Fibroblast of lung (primary cell): ENCODE data around the gene NACA. TPM values are rescaled to one million over a fixed set of nuclear protein-coding genes. Genes with fewer than 3 reads are reported as not detected.
"Not testable (repeated sequence)": the region's sequence is repeated elsewhere in the genome, so short reads cannot be mapped to it uniquely, and the experiment has no call there.

Experiments used
- DNase-seq, 2 donors: peaks; one replicate each; pipeline versions ENCODE4 v3.0.0 to v3.0.0-alpha.2; 2010; ENCODE audit warnings: low read depth in 2 of 2
- H2AFZ ChIP-seq: 2 replicates; pipeline ENCODE4 v1.5.1; 2012; ENCODE audit warnings: low read length, control low read depth, inconsistent platforms
- H3K27ac ChIP-seq: 2 replicates; pipeline ENCODE4 v1.5.1; 2011; ENCODE audit warnings: low read length, control low read depth; ENCODE audit not compliant: insufficient read depth
- H3K27me3 ChIP-seq: 2 replicates; pipeline ENCODE4 v1.5.1; 2011; ENCODE audit warnings: mild to moderate bottlenecking, low read length; ENCODE audit not compliant: control insufficient read depth, insufficient read depth
- H3K36me3 ChIP-seq: 2 replicates; pipeline ENCODE4 v1.5.1; 2011; ENCODE audit warnings: low read length; ENCODE audit not compliant: control insufficient read depth, insufficient read depth
- H3K4me1 ChIP-seq: 2 replicates; pipeline ENCODE4 v1.5.1; 2011; ENCODE audit warnings: low read length; ENCODE audit not compliant: control insufficient read depth, insufficient read depth; ENCODE audit errors: extremely low read depth
- H3K4me2 ChIP-seq: 2 replicates; pipeline ENCODE4 v1.5.1; 2011; ENCODE audit warnings: low read length, control low read depth; ENCODE audit not compliant: insufficient read depth; ENCODE audit errors: extremely low read depth
- H3K4me3 ChIP-seq, 4 experiments: fragments of 200-600 bp in 1 of 4; sonication (generic) in 1 of 4; replicated peaks in 1 of 4; 2 replicates each; pipeline ENCODE4 v1.5.1; 2011 to 2016; ENCODE audit warnings: low read length in 4 of 4, low read depth in 3 of 4, mild to moderate bottlenecking in 3 of 4, control low read depth in 2 of 4, inconsistent platforms in 1 of 4, mixed read lengths in 1 of 4; ENCODE audit not compliant: insufficient read depth in 1 of 4; ENCODE audit errors: control extremely low read depth in 1 of 4
- H3K79me2 ChIP-seq: 2 replicates; pipeline ENCODE4 v1.5.1; 2012; ENCODE audit warnings: mild to moderate bottlenecking, low read length, inconsistent platforms; ENCODE audit not compliant: control insufficient read depth, insufficient read depth
- H3K9ac ChIP-seq: 2 replicates; pipeline ENCODE4 v1.5.1; 2011; ENCODE audit warnings: mild to moderate bottlenecking, low read length, control low read depth; ENCODE audit not compliant: insufficient read depth
- H3K9me3 ChIP-seq: 2 replicates; pipeline ENCODE4 v1.5.1; 2012; ENCODE audit warnings: low read depth, low read length; ENCODE audit not compliant: control insufficient read depth, insufficient read depth
- H4K20me1 ChIP-seq: 2 replicates; pipeline ENCODE4 v1.5.1; 2011; ENCODE audit warnings: low read length; ENCODE audit not compliant: control insufficient read depth, insufficient read depth; ENCODE audit errors: extremely low read depth
- CTCF ChIP-seq, 2 donors: IDR thresholded peaks in 1 of 2; conservative IDR thresholded peaks in 1 of 2; 1 replicate in 1 of 2; 2 replicates in 1 of 2; pipeline ENCODE4 v1.5.1; 2011 to 2012; ENCODE audit warnings: low read length in 2 of 2, control low read depth in 1 of 2, inconsistent platforms in 1 of 2, low read depth in 1 of 2, mild to moderate bottlenecking in 1 of 2
- EZH2 ChIP-seq: IDR thresholded peaks from 2 replicates; pipeline ENCODE4 v1.5.1; 2012; ENCODE audit warnings: low read length, control low read depth, mild to moderate bottlenecking; ENCODE audit errors: missing control alignments
- polyA plus RNA-seq, 2 donors: library from polyadenylated mRNA; depleted of rRNA in 1 of 2; stranded (reverse) in 1 of 2; unstranded in 1 of 2; fragments of >200 nt; gene quantifications; 2 replicates each; pipeline ENCODE4 v1.2.1, GENCODE V29; 2011 to 2012; ENCODE audit warnings: missing spikeins in 1 of 2
- total RNA-seq: library from RNA; depleted of rRNA; stranded (reverse); fragments of >200 nt; gene quantifications from 2 replicates; pipeline ENCODE4 v1.2.1, GENCODE V29; 2014

NACA gene
- total and polyA plus RNA-seq, 2 donors (not counting 1 experiment from before 2014, with no cell fraction given), result 971 to 1,188 TPM

- TF ChIP-seq CTCF (conservative IDR thresholded peaks at IDR 0.05 in 1 of 2, IDR thresholded peaks at IDR 0.05 in 1 of 2; ENCODE audit: low read depth in 1 of 2, low read length in 2 of 2) (no peak), EZH2 (no peak)
- Histone ChIP-seq H3K4me1 (peaks cover 2% of the 10 kb centered on the region), H3K4me2 (no peak overlapping the region), H3K36me3 (no peaks in the 10 kb centered on the region), H3K79me2 (peaks cover 1% of the 10 kb centered on the region), H3K4me3 (no peak overlapping the region), H4K20me1 (no peaks in the 10 kb centered on the region), H3K9ac (no peak overlapping the region), H3K9me3 (no peaks in the 10 kb centered on the region), H2AFZ (no peak overlapping the region), H3K27ac (no peak overlapping the region), H3K27me3 (no peaks in the 10 kb centered on the region)
- no peak for DNase-seq
Observed at GRCh38 chr12:56753566-56753965, 28.5 kb upstream of the NACA start.

- peak; percentile 70 for DNase-seq
- Histone ChIP-seq H3K4me1 (peaks cover 2% of the 10 kb centered on the region), H3K4me2 (peak within 1 kb of the TSS; percentile 95), H3K27ac (peak within 1 kb of the TSS; percentile 70), H2AFZ (peak within 1 kb of the TSS; percentile 98), H3K9me3 (no peaks in the 10 kb centered on the region), H4K20me1 (no peaks in the 10 kb centered on the region), H3K27me3 (no peaks in the 10 kb centered on the region), H3K9ac (peak within 1 kb of the TSS; percentile 55), H3K4me3 (peak within 1 kb of the TSS; percentile 67 to 95 (median 82)), H3K36me3 (no peaks in the 10 kb centered on the region), H3K79me2 (peaks cover 1% of the 10 kb centered on the region)
- TF ChIP-seq EZH2, result no peak
- peak in 1 of 2 donors; percentile 25 for TF ChIP-seq CTCF (conservative IDR thresholded peaks at IDR 0.05 in 1 of 2, IDR thresholded peaks at IDR 0.05 in 1 of 2; ENCODE audit: low read depth in 1 of 2, low read length in 2 of 2)
Observed at GRCh38 chr12:56751712-56752598, 26.9 kb upstream of the NACA start, which contains the start of gene PRIM1. Gene PRIM1, minus strand, starts transcription at chr12:56752323. Its CDS starts 25 bp downstream, at chr12:56752298.

GRCh38 chr12:56750596-56750995, 25.5 kb upstream of the NACA start:
- not testable (repeated sequence) for H3K4me2 ChIP-seq, H3K9me3 ChIP-seq, H2AFZ ChIP-seq, H4K20me1 ChIP-seq, H3K27me3 ChIP-seq, DNase-seq, H3K4me1 ChIP-seq, H3K27ac ChIP-seq, H3K36me3 ChIP-seq, H3K79me2 ChIP-seq, H3K9ac ChIP-seq
- peak overlapping the region in 1 of 4 experiments; percentile 94 for H3K4me3 ChIP-seq
